HepG2 (cell line): Measurements from ENCODE around the gene RNF114. TPM values are rescaled to one million over a fixed set of nuclear protein-coding genes. Genes with fewer than 3 reads are reported as not detected.

Experiments
- ARID3A ChIP-seq: IDR thresholded peaks from 2 replicates; pipeline ENCODE4 v1.6.1; 2012; ENCODE audit warnings: low read depth, low read length, improper control_type of control experiment
- ATM ChIP-seq: fragments of 450-650 bp; IDR thresholded peaks from 2 replicates; pipeline ENCODE4 v1.7.1; 2017; ENCODE audit warnings: mild to moderate bottlenecking, borderline replicate concordance
- CERS6 ChIP-seq: sonication (generic); formaldehyde crosslinking; IDR thresholded peaks from 2 replicates; pipeline ENCODE4 v1.5.0; 2020; ENCODE audit warnings: missing genetic modification reagents
- DNMT1 ChIP-seq: sonication (generic); formaldehyde crosslinking; IDR thresholded peaks from 2 replicates; pipeline ENCODE4 v1.5.1; 2020; ENCODE audit warnings: mild to moderate bottlenecking, missing genetic modification reagents
- E2F2 ChIP-seq: sonication (generic); formaldehyde crosslinking; IDR thresholded peaks from 2 replicates; pipeline ENCODE4 v1.4.0; 2020; ENCODE audit warnings: missing genetic modification reagents, borderline replicate concordance
- FUBP1 ChIP-seq: sonication (generic); formaldehyde crosslinking; IDR thresholded peaks from 2 replicates; pipeline ENCODE4 v1.5.1; 2020; ENCODE audit warnings: missing genetic modification reagents, mild to moderate bottlenecking, borderline replicate concordance
- MAFF ChIP-seq: IDR thresholded peaks from 2 replicates; pipeline ENCODE4 v1.6.1; 2011; ENCODE audit warnings: low read depth, low read length, improper control_type of control experiment
- NAIF1 ChIP-seq: sonication (generic); formaldehyde crosslinking; IDR thresholded peaks from 2 replicates; pipeline ENCODE4 v1.5.0; 2020; ENCODE audit warnings: mild to moderate bottlenecking, missing genetic modification reagents, borderline replicate concordance
- NR3C1 ChIP-seq: sonication (generic); formaldehyde crosslinking; IDR thresholded peaks from 2 replicates; pipeline ENCODE4 v1.4.0; 2020; ENCODE audit warnings: missing genetic modification reagents
- SNAPC4 ChIP-seq: sonication (generic); formaldehyde crosslinking; IDR thresholded peaks from 2 replicates; pipeline ENCODE4 v1.4.0; 2020; ENCODE audit warnings: mild to moderate bottlenecking, missing genetic modification reagents
- ZBTB25 ChIP-seq: IDR thresholded peaks from 2 replicates; pipeline ENCODE4 v1.6.1; 2018; ENCODE audit warnings: missing genetic modification reagents
- ZNF296 ChIP-seq: sonication (generic); formaldehyde crosslinking; conservative IDR thresholded peaks from 2 replicates; pipeline ENCODE4 v1.5.0; 2020; ENCODE audit warnings: mild to moderate bottlenecking, missing genetic modification reagents
- ZNF335 ChIP-seq: sonication (generic); formaldehyde crosslinking; IDR thresholded peaks from 2 replicates; pipeline ENCODE4 v1.4.0; 2020; ENCODE audit warnings: missing genetic modification reagents
- ZNF44 ChIP-seq: sonication (generic); formaldehyde crosslinking; IDR thresholded peaks from 2 replicates; pipeline ENCODE4 v1.5.1; 2020; ENCODE audit warnings: mild to moderate bottlenecking, missing genetic modification reagents
- ZSCAN12 ChIP-seq: sonication (generic); formaldehyde crosslinking; IDR thresholded peaks from 2 replicates; pipeline ENCODE4 v1.9.0; 2021; ENCODE audit warnings: mild to moderate bottlenecking, missing genetic modification reagents
- polyA plus RNA-seq, 8 experiments: library from polyadenylated mRNA; depleted of rRNA in 3 of 8; stranded (reverse) in 7 of 8; unstranded in 1 of 8; fragments of >200 nt; fragmentation: Illumina TruSeq in 4 of 8; extraction: Trizol in 4 of 8; gene quantifications; 2 replicates each; pipeline versions ENCODE4 v1.2.1 to v1.2.3, GENCODE V29; 2011 to 2016; ENCODE audit warnings: low read depth in 4 of 8, missing spikeins in 1 of 8, mixed read lengths in 1 of 8; ENCODE audit not compliant: insufficient read depth in 1 of 8
- total RNA-seq, 5 experiments: library from RNA; depleted of rRNA; stranded (reverse); fragments of >200 nt; fragmentation: Illumina TruSeq; extraction: Trizol; gene quantifications; 2 replicates each; pipeline ENCODE4 v1.2.3, GENCODE V29; 2016; ENCODE audit warnings: low read depth in 1 of 5

The RNF114 gene
- total and polyA plus RNA-seq, 2 of the 13 experiments (the other 11 are each of a cell fraction or from before 2014, with no cell fraction given): 119 to 126 TPM

GRCh38 chr20:49915380-49916145 lies 20.6 kb upstream of the RNF114 start, which contains the start of gene SPATA2 (continued):
- peak; percentile 96 for TF ChIP-seq ZBTB25 (CRISPR knock-in tag)
- TF ChIP-seq FUBP1 (CRISPR knock-in tag): peak; percentile 61; the same call in 1 of the 2 replicates
- TF ChIP-seq ZNF296 (CRISPR knock-in tag): peak; percentile 63; the same call in 1 of the 2 replicates
- TF ChIP-seq ZNF335 (CRISPR knock-in tag): no peak; the same call in none of the 2 replicates
- no peak for TF ChIP-seq NR3C1 (CRISPR knock-in tag)
- no peak for TF ChIP-seq NAIF1
- TF ChIP-seq E2F2 (CRISPR knock-in tag): peak; percentile 94; the same call in 1 of the 2 replicates
- TF ChIP-seq ARID3A: no peak
- no peak; the same call in 1 of the 2 replicates for TF ChIP-seq ZNF44 (CRISPR knock-in tag)
- TF ChIP-seq SNAPC4 (CRISPR knock-in tag): peak; percentile 88
- no peak; the same call in 1 of the 2 replicates for TF ChIP-seq ZSCAN12
- peak; percentile 85 for TF ChIP-seq MAFF
- no peak for TF ChIP-seq ATM
- no peak for TF ChIP-seq CERS6 (CRISPR knock-in tag)
- no peak; the same call in none of the 2 replicates for TF ChIP-seq DNMT1 (CRISPR knock-in tag)
